ENCODE data around the gene GPC3. TPM values are rescaled to one million over a fixed set of nuclear protein-coding genes. Genes with fewer than 3 reads are reported as not detected.

Gene GPC3
- total and polyA plus RNA-seq, 2 of the 4 experiments (the other 2 are of a cell fraction): not detected

- H3K9me1 ChIP-seq (ENCODE audit: insufficient read depth, low read length): no peaks in the 10 kb centered on the region
- H3K23ac ChIP-seq (ENCODE audit: low read depth, low read length): no peak overlapping the region
- H3K18ac ChIP-seq (ENCODE audit: low read depth, low read length): no peak overlapping the region
- H2AK9ac ChIP-seq (replicated peaks; ENCODE audit: low read depth, low read length, poor library complexity): no peak overlapping the region
- H3K9ac ChIP-seq (ENCODE audit: low read depth, low read length): no peak overlapping the region
- peaks cover 3% of the 10 kb centered on the region; the same call in 1 of the 2 replicates for H3K27me3 ChIP-seq (ENCODE audit: control insufficient read depth, insufficient read depth, low read length)
- no peak overlapping the region for H2BK20ac ChIP-seq (ENCODE audit: low read depth, low read length)
- CTCF ChIA-PET: interaction anchor here (0.6 kb wide), 1 partner anchor 1559 kb away, joined by 3 read pairs; no protein-coding TSS in a partner anchor
- H4K8ac ChIP-seq (ENCODE audit: low read depth in 2 of 2, low read length in 2 of 2): no peak overlapping the region
- H3K56ac ChIP-seq (ENCODE audit: extremely low read depth, insufficient read depth, low read length): no peak overlapping the region
- no peak overlapping the region for H3K14ac ChIP-seq (replicated peaks; ENCODE audit: low read depth, low read length)
- H3K4me3 ChIP-seq (ENCODE audit: insufficient read depth, low read depth, low read length): no peak overlapping the region
- H4K5ac ChIP-seq (ENCODE audit: low read depth, low read length): no peak overlapping the region
- in situ Hi-C loops (cut with MboI; ENCODE audit: low sequenced_read_pairs): no loop called here
- H3K4me2 ChIP-seq (ENCODE audit: low read depth, low read length): no peak overlapping the region
- no peaks in the 10 kb centered on the region for H3K79me1 ChIP-seq (ENCODE audit: low read depth in 1 of 2, low read length in 2 of 2)
- no peak for ATAC-seq (ENCODE audit: low read depth)
- WGBS, 2 experiments (ENCODE audit: extremely low coverage in 2 of 2, insufficient read length in 1 of 2): no CpG with 5 or more reads among the region's 1 CpG
- intact Hi-C loops (cut with micrococcal nuclease): no loop called here
- H3K9me3 ChIP-seq (ENCODE audit: control insufficient read depth, insufficient read depth, low read length): no peaks in the 10 kb centered on the region
- H4K91ac ChIP-seq (ENCODE audit: insufficient read depth, low read depth, low read length): no peak overlapping the region
- H3K4me1 ChIP-seq (ENCODE audit: control insufficient read depth, insufficient read depth, low read length): no peaks in the 10 kb centered on the region
- POLR2A ChIA-PET (ENCODE audit: unreplicated experiment): no interaction called here
- no peak overlapping the region for H2BK120ac ChIP-seq (ENCODE audit: low read depth, low read length)
- no peaks in the 10 kb centered on the region for H3K36me3 ChIP-seq (ENCODE audit: control insufficient read depth, insufficient read depth, low read length)
- no peak overlapping the region for H2AFZ ChIP-seq (replicated peaks; ENCODE audit: low read length, poor library complexity)
- H2AK5ac ChIP-seq (ENCODE audit: low read depth, low read length): no peak overlapping the region
- H4K20me1 ChIP-seq (ENCODE audit: insufficient read depth, low read length): no peaks in the 10 kb centered on the region
- H3K27ac ChIP-seq (ENCODE audit: insufficient read depth, low read length): no peak overlapping the region
- no peak overlapping the region for H2BK5ac ChIP-seq (ENCODE audit: low read depth, low read length, poor library complexity, severe bottlenecking)
- no peak for DNase-seq
- H3K4ac ChIP-seq (ENCODE audit: low read depth, low read length): no peak overlapping the region
- dilution Hi-C loops (cut with HindIII; ENCODE audit: low sequenced_read_pairs, unreplicated experiment): no loop called here
- no peak for TF ChIP-seq MAZ (IDR thresholded peaks at IDR 0.05; ENCODE audit: borderline replicate concordance, low read depth, low read length)
- no peak for TF ChIP-seq USF2 (IDR thresholded peaks at IDR 0.05; ENCODE audit: low read depth, low read length)
- no peak for TF ChIP-seq MAFK (IDR thresholded peaks at IDR 0.05; ENCODE audit: low read depth, low read length)
- BruUV-seq (replicated peaks): no TSS peak
- H2BK15ac ChIP-seq (ENCODE audit: low read depth, low read length): no peak overlapping the region
Observed at GRCh38 chrX:133746593-133746992, 238.8 kb downstream of the GPC3 start.

All from IMR-90 (cell line).